ENCODE data around the gene CDC42EP4.

Gene CDC42EP4

DNA sequence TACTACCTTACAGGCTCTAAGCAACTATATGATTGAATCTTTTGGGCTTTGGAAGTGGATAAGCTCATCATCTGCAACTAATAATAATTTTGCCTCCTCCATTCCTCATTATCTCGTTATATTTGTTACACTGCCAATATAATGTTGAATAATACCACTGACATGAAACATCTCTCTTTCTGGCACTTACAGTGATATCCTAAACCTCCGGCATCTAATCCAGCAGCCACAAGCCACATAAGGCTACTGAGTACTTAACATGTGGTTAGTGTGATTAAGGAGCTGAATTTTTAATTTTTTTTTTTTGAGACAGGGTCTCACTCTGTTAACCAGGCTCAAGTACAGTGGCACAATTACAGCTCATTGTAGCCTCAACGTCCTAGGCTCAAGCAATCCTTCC is 9.6 kb downstream of the CDC42EP4 start:
- Histone ChIP-seq H2AFZ (ENCODE audit: low read depth, low read length) (no peak overlapping the region), H4K20me1 (ENCODE audit: insufficient read depth, low read length) (no peaks in the 10 kb centered on the region), H3K79me2 (ENCODE audit: low read length) (no peaks in the 10 kb centered on the region), H3K4me2 (ENCODE audit: low read length) (no peak overlapping the region), H3K4me1 (ENCODE audit: low read length) (no peaks in the 10 kb centered on the region), H3K4me3 (ENCODE audit: low read length) (no peak overlapping the region), H3K27ac (ENCODE audit: low read length) (no peak overlapping the region), H3K9ac (ENCODE audit: low read length) (no peak overlapping the region), H3K36me3 (replicated peaks; ENCODE audit: low read depth, low read length) (no peaks in the 10 kb centered on the region), H3K27me3 (ENCODE audit: low read depth, low read length) (peaks cover 13% of the 10 kb centered on the region), H3K9me3 (ENCODE audit: insufficient read depth, low read length) (no peaks in the 10 kb centered on the region)
- no peak for TF ChIP-seq EZH2phosphoT487 (IDR thresholded peaks at IDR 0.05; ENCODE audit: low read depth)
- TF ChIP-seq, protein P1, sequence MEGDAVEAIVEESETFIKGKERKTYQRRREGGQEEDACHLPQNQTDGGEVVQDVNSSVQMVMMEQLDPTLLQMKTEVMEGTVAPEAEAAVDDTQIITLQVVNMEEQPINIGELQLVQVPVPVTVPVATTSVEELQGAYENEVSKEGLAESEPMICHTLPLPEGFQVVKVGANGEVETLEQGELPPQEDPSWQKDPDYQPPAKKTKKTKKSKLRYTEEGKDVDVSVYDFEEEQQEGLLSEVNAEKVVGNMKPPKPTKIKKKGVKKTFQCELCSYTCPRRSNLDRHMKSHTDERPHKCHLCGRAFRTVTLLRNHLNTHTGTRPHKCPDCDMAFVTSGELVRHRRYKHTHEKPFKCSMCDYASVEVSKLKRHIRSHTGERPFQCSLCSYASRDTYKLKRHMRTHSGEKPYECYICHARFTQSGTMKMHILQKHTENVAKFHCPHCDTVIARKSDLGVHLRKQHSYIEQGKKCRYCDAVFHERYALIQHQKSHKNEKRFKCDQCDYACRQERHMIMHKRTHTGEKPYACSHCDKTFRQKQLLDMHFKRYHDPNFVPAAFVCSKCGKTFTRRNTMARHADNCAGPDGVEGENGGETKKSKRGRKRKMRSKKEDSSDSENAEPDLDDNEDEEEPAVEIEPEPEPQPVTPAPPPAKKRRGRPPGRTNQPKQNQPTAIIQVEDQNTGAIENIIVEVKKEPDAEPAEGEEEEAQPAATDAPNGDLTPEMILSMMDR (IDR thresholded peaks at IDR 0.05; ENCODE audit: low read depth, low read length), result no peak

DNA sequence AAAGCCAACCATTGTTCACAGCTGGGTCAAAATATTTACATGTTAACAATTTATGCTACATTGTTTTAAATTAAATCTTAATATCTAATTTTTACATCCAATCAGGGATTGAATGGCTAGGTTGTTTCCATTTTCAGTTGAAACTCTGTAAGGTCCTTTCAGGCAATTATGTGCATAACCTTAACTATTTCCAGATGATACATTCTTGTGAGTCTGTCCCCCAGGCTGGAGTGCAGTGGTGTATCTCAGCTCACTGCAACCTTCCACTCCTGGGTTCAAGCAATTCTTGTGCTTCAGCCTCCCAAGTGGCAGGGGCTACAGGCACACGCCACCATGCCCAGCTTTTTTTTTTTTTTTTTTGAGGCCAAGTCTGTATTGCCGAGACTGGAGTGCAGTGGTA is 10.4 kb downstream of the CDC42EP4 start:
- no peak for TF ChIP-seq EZH2phosphoT487 (IDR thresholded peaks at IDR 0.05; ENCODE audit: low read depth)
- TF ChIP-seq, protein P1 (IDR thresholded peaks at IDR 0.05; ENCODE audit: low read depth, low read length), result no peak
- no peak overlapping the region for H3K27ac ChIP-seq (ENCODE audit: low read length)
- H3K4me3 ChIP-seq (ENCODE audit: low read length), result no peak overlapping the region
- H4K20me1 ChIP-seq (ENCODE audit: insufficient read depth, low read length), result no peaks in the 10 kb centered on the region
- no peaks in the 10 kb centered on the region for H3K79me2 ChIP-seq (ENCODE audit: low read length)
- no peak overlapping the region for H2AFZ ChIP-seq (ENCODE audit: low read depth, low read length)
- H3K9me3 ChIP-seq (ENCODE audit: insufficient read depth, low read length), result no peaks in the 10 kb centered on the region
- H3K36me3 ChIP-seq (replicated peaks; ENCODE audit: low read depth, low read length), result no peaks in the 10 kb centered on the region
- peaks cover 13% of the 10 kb centered on the region for H3K27me3 ChIP-seq (ENCODE audit: low read depth, low read length)
- no peaks in the 10 kb centered on the region for H3K4me1 ChIP-seq (ENCODE audit: low read length)
- H3K9ac ChIP-seq (ENCODE audit: low read length), result no peak overlapping the region
- no peak overlapping the region for H3K4me2 ChIP-seq (ENCODE audit: low read length)

DNA sequence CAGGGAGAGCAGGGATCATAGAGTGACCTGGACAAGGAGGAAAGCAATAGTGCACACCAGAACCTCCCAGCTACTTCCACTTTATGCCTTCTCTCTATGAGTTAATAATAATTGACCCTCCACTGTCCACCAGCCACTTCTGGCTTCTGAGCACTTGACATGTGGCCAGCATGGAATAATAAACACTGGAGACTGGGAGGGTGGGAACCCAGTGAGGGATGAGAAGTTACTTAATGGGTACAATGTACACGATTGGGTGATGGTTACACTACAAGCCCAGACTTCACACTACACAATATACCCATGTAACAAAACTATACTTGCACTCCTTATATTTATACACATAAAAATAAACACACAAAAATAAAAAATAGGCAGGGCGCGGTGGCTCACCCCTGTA is 11.4 kb downstream of the CDC42EP4 start:
- H3K4me2 ChIP-seq (ENCODE audit: low read length), result no peak overlapping the region
- no peaks in the 10 kb centered on the region for H3K36me3 ChIP-seq (replicated peaks; ENCODE audit: low read depth, low read length)
- no peak overlapping the region for H3K27ac ChIP-seq (ENCODE audit: low read length)
- H3K9me3 ChIP-seq (ENCODE audit: insufficient read depth, low read length), result no peaks in the 10 kb centered on the region
- H3K79me2 ChIP-seq (ENCODE audit: low read length), result no peaks in the 10 kb centered on the region
- no peaks in the 10 kb centered on the region for H4K20me1 ChIP-seq (ENCODE audit: insufficient read depth, low read length)
- H3K9ac ChIP-seq (ENCODE audit: low read length), result no peak overlapping the region
- H3K4me1 ChIP-seq (ENCODE audit: low read length), result no peaks in the 10 kb centered on the region
- no peak overlapping the region for H2AFZ ChIP-seq (ENCODE audit: low read depth, low read length)
- H3K27me3 ChIP-seq (ENCODE audit: low read depth, low read length), result peaks cover 9% of the 10 kb centered on the region
- TF ChIP-seq, protein P1 (IDR thresholded peaks at IDR 0.05; ENCODE audit: low read depth, low read length), result no peak
- no peak for TF ChIP-seq EZH2phosphoT487 (IDR thresholded peaks at IDR 0.05; ENCODE audit: low read depth)
- H3K4me3 ChIP-seq (ENCODE audit: low read length), result no peak overlapping the region

DNA sequence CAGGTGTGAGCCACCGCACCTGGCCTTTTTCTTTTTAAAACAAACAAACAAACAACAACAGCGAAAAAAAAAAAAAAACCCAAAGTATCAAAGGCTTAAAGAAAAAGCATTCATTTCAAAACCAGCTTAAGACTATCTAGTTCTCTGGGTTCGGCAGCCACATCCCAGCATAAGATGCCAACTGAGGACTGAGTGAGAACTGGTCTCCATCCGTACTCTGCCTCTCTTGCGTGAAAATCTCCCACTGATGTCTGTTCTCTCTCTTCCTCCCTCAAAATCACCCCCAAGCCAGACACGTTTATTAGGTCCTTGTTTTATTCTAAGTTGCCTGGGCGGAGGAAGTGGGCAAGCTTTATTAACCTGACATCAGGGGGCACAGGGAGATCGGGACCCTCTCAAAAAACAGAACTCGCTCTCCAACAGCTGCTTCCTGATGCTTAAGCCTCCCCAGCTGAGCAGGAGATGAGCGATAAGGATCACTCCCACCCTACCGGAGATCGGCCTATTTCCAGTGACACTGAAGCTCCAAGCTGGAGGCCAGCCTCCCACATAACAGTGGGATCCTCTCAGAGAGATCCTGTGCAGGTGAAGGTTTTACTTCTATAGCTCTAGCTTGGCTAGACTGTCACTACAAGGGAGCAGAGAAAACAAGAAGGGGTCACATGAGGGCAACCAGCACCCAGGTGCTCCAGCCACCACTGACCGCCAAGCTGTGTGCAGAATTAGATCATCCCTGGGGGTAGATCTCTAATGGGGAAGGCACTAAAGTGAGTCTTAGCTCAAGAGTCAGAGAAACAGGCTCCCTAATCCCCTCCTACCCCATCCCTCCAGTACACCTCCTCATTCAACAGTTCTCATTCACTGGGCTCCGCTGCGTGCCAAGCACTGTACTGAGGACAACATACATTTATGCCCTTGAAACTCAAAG is 13.6 kb downstream of the CDC42EP4 start:
- Histone ChIP-seq H3K4me2 (ENCODE audit: low read length) (no peak overlapping the region), H3K9me3 (ENCODE audit: insufficient read depth, low read length) (no peaks in the 10 kb centered on the region), H3K27me3 (ENCODE audit: low read depth, low read length) (peaks cover 9% of the 10 kb centered on the region), H3K36me3 (replicated peaks; ENCODE audit: low read depth, low read length) (no peaks in the 10 kb centered on the region), H4K20me1 (ENCODE audit: insufficient read depth, low read length) (no peaks in the 10 kb centered on the region), H3K27ac (ENCODE audit: low read length) (no peak overlapping the region), H3K4me3 (ENCODE audit: low read length) (no peak overlapping the region), H3K9ac (ENCODE audit: low read length) (no peak overlapping the region), H2AFZ (ENCODE audit: low read depth, low read length) (no peak overlapping the region), H3K79me2 (ENCODE audit: low read length) (no peaks in the 10 kb centered on the region), H3K4me1 (ENCODE audit: low read length) (no peaks in the 10 kb centered on the region)
- TF ChIP-seq, protein P1 (IDR thresholded peaks at IDR 0.05; ENCODE audit: low read depth, low read length), result no peak
- no peak for TF ChIP-seq EZH2phosphoT487 (IDR thresholded peaks at IDR 0.05; ENCODE audit: low read depth)
